SH-SY5Y (cell line): ENCODE results near the gene IQCN.

Experiments used
- GATA2 ChIP-seq: IDR thresholded peaks from 2 replicates; pipeline ENCODE4 v1.6.1; 2011; ENCODE audit warnings: mild to moderate bottlenecking, low read depth, low read length
- GATA3 ChIP-seq: IDR thresholded peaks from 2 replicates; pipeline ENCODE4 v1.6.1; 2011; ENCODE audit warnings: low read depth, mild to moderate bottlenecking, low read length, moderate library complexity

- TF ChIP-seq GATA2 (no peak), GATA3 (no peak)
These were observed 16.8 kb upstream of the IQCN start for GRCh38 chr19:18291019-18291524.
